Myometrial cell (primary cell): ENCODE measurements around the gene RPE65. TPM values are rescaled to one million over a fixed set of nuclear protein-coding genes. Genes with fewer than 3 reads are reported as not detected.

ENCODE experiments used
- total RNA-seq: library from RNA; depleted of rRNA; stranded (reverse); fragments of >200 nt; gene quantifications from 2 replicates; pipeline ENCODE4 v1.2.3, GENCODE V29; 2015

Gene RPE65
- not detected in 2 replicates for total RNA-seq

DNA sequence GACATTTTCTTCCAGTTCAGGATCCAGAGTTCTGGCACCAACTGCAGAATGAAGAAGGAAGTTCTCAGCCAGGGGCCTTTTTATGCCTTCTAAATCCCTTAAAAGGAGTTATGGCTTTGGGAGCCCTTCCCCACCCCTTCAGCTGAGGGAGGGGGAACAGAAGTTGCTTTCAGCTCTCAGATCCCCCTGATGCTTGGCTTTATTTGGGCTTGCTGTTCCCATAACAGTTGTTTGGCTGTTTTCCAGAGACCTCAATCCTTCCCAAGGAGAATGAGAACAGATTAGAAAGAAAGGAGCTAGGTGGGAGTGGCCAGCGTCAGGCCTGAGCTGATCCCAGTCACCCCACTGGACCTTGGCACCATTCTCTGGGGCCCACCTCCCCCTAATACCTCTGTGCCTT, at the start of gene RPE65:
Gene RPE65 (minus strand): TSS at position 54 of the 400 bp plus-strand sequence. CDS start 49 bp downstream, at position 5.

GRCh38 chr1:68496680-68497357, 47.1 kb upstream of the RPE65 start, which contains the start of gene DEPDC1:
Gene DEPDC1, minus strand, starts transcription at chr1:68497082. Its CDS starts 83 bp downstream, at chr1:68496999.

Other genes starting within 250 kb of the RPE65 start
- gene WLS, start 217.4 kb downstream of the RPE65 start, total RNA-seq, result 65.2 and 82.6 TPM in 2 replicates
- gene DEPDC1, start 47.1 kb upstream of the RPE65 start, total RNA-seq, result 22.5 and 24.8 TPM in 2 replicates